IMR-90 (cell line): Measurements from ENCODE around the gene SRGAP3. TPM values are rescaled to one million over a fixed set of nuclear protein-coding genes. Genes with fewer than 3 reads are reported as not detected.

Experiments used
- ATAC-seq: fragments of 200-7000 bp; cut with Tn5 transposase; 2 replicates; pipeline ENCODE4 v1.9.1; 2020; ENCODE audit warnings: low read depth, mild to moderate bottlenecking, moderate library complexity
- BruUV-seq: library from RNA; stranded (reverse); fragments of 400-500 nt; replicated peaks from 2 replicates; lab custom pipeline; 2021; lab: Mats Ljungman, UMichigan
- CTCF ChIA-PET: fragments of 300-600 bp; formaldehyde crosslinking; extraction: SDS; loops from one replicate; lab custom pipeline; 2021; ENCODE audit warnings: antibody characterized with exemption; lab: Yijun Ruan, JAX
- POLR2A ChIA-PET: fragments of 300-600 bp; sonication (Branson Sonifier 250); formaldehyde crosslinking; loops from one replicate; lab custom pipeline; 2022; ENCODE audit warnings: antibody characterized with exemption; ENCODE audit not compliant: unreplicated experiment; lab: Charles Lee
- DNase-seq: peaks from one replicate; pipeline ENCODE4 v3.0.0; 2013
- H2AFZ ChIP-seq: replicated peaks from 2 replicates; pipeline ENCODE3; 2013; ENCODE audit warnings: low read length, mild to moderate bottlenecking; ENCODE audit not compliant: poor library complexity
- H2AK5ac ChIP-seq: 2 replicates; pipeline ENCODE4 v1.6.1; 2013; ENCODE audit warnings: low read depth, low read length, inconsistent platforms
- H2AK9ac ChIP-seq: replicated peaks from 2 replicates; pipeline ENCODE3; 2013; ENCODE audit warnings: mild to moderate bottlenecking, low read depth, low read length, moderate library complexity; ENCODE audit not compliant: poor library complexity
- H2BK120ac ChIP-seq: 2 replicates; pipeline ENCODE4 v1.6.1; 2013; ENCODE audit warnings: low read depth, low read length, inconsistent platforms
- H2BK15ac ChIP-seq: 3 replicates; pipeline ENCODE4 v1.6.1; 2013; ENCODE audit warnings: low read depth, low read length, inconsistent platforms
- H2BK20ac ChIP-seq: 2 replicates; pipeline ENCODE4 v1.6.1; 2013; ENCODE audit warnings: low read depth, mild to moderate bottlenecking, inconsistent platforms, low read length, moderate library complexity
- H2BK5ac ChIP-seq: 2 replicates; pipeline ENCODE4 v1.6.1; 2013; ENCODE audit warnings: mild to moderate bottlenecking, low read depth, low read length, inconsistent platforms; ENCODE audit not compliant: poor library complexity, severe bottlenecking
- H3K14ac ChIP-seq: replicated peaks from 2 replicates; pipeline ENCODE4 v1.6.1; 2013; ENCODE audit warnings: low read depth, low read length, inconsistent platforms
- H3K18ac ChIP-seq: 2 replicates; pipeline ENCODE4 v1.6.1; 2013; ENCODE audit warnings: low read depth, low read length, control low read depth
- H3K23ac ChIP-seq: 2 replicates; pipeline ENCODE4 v1.6.1; 2013; ENCODE audit warnings: low read depth, low read length, inconsistent platforms
- H3K27ac ChIP-seq: 2 replicates; pipeline ENCODE4 v1.5.1; 2013; ENCODE audit warnings: mild to moderate bottlenecking, control low read depth, low read length; ENCODE audit not compliant: insufficient read depth
- H3K27me3 ChIP-seq: 2 replicates; pipeline ENCODE4 v1.6.1; 2013; ENCODE audit warnings: low read length; ENCODE audit not compliant: control insufficient read depth, insufficient read depth
- H3K36me3 ChIP-seq: 2 replicates; pipeline ENCODE4 v1.6.1; 2013; ENCODE audit warnings: low read length, mixed read lengths; ENCODE audit not compliant: control insufficient read depth, insufficient read depth
- H3K4ac ChIP-seq: 2 replicates; pipeline ENCODE4 v1.6.1; 2013; ENCODE audit warnings: low read depth, low read length, inconsistent platforms
- H3K4me1 ChIP-seq: 2 replicates; pipeline ENCODE4 v1.6.1; 2013; ENCODE audit warnings: low read length, mixed read lengths; ENCODE audit not compliant: control insufficient read depth, insufficient read depth
- H3K4me2 ChIP-seq: 2 replicates; pipeline ENCODE4 v1.6.1; 2013; ENCODE audit warnings: low read depth, mild to moderate bottlenecking, control low read depth, low read length, moderate library complexity
- H3K4me3 ChIP-seq: 2 replicates; pipeline ENCODE4 v1.5.1; 2013; ENCODE audit warnings: low read depth, mild to moderate bottlenecking, control low read depth, low read length, moderate library complexity; ENCODE audit not compliant: insufficient read depth
- H3K56ac ChIP-seq: 2 replicates; pipeline ENCODE4 v1.6.1; 2013; ENCODE audit warnings: low read length, inconsistent platforms; ENCODE audit not compliant: insufficient read depth; ENCODE audit errors: extremely low read depth
- H3K79me1 ChIP-seq, 2 experiments: 2 replicates each; pipeline ENCODE4 v1.6.1; 2013; ENCODE audit warnings: low read length in 2 of 2, inconsistent platforms in 1 of 2, low read depth in 1 of 2
- H3K9ac ChIP-seq: 2 replicates; pipeline ENCODE4 v1.6.1; 2013; ENCODE audit warnings: low read depth, low read length, control low read depth
- H3K9me1 ChIP-seq: 2 replicates; pipeline ENCODE4 v1.6.1; 2013; ENCODE audit warnings: low read length, inconsistent platforms; ENCODE audit not compliant: insufficient read depth
- H3K9me3 ChIP-seq: 2 replicates; pipeline ENCODE4 v1.6.1; 2013; ENCODE audit warnings: low read length; ENCODE audit not compliant: control insufficient read depth, insufficient read depth
- H4K20me1 ChIP-seq: 2 replicates; pipeline ENCODE4 v1.6.1; 2013; ENCODE audit warnings: low read length, inconsistent platforms; ENCODE audit not compliant: insufficient read depth
- H4K5ac ChIP-seq: 2 replicates; pipeline ENCODE4 v1.6.1; 2013; ENCODE audit warnings: mild to moderate bottlenecking, low read depth, low read length, control low read depth
- H4K8ac ChIP-seq, 2 experiments: 2 replicates each; pipeline ENCODE4 v1.6.1; 2013; ENCODE audit warnings: low read depth in 2 of 2, low read length in 2 of 2, control low read depth in 1 of 2, inconsistent platforms in 1 of 2
- H4K91ac ChIP-seq: 2 replicates; pipeline ENCODE4 v1.6.1; 2013; ENCODE audit warnings: low read depth, low read length, inconsistent platforms; ENCODE audit not compliant: insufficient read depth
- MAZ ChIP-seq: IDR thresholded peaks from 2 replicates; pipeline ENCODE4 v1.6.1; 2012; ENCODE audit warnings: low read depth, mild to moderate bottlenecking, low read length, improper control_type of control experiment, moderate library complexity, borderline replicate concordance
- RAD21 ChIP-seq: IDR thresholded peaks from 2 replicates; pipeline ENCODE4 v1.6.1; 2012; ENCODE audit warnings: low read length, improper control_type of control experiment
- WGBS, 2 experiments: methylation state at CpG; one replicate each; pipeline versions ENCODE4 v1.1.5 to v1.1.7; 2013; ENCODE audit warnings: missing lambda C conversion rate in 2 of 2; ENCODE audit not compliant: insufficient read length in 1 of 2; ENCODE audit errors: extremely low coverage in 2 of 2; 5-methylcytosine and 5-hydroxymethylcytosine counted together
- dilution Hi-C: fragments of 300-500 bp; cut with HindIII; formaldehyde crosslinking; loops from one replicate; pipeline ENCODE4 v1.14.3; 2018; ENCODE audit warnings: low sequenced_read_pairs; ENCODE audit not compliant: unreplicated experiment
- in situ Hi-C: fragments of 300-500 bp; cut with MboI; formaldehyde crosslinking; loops from 3 replicates; pipeline ENCODE4 v1.14.3; 2019; ENCODE audit warnings: low sequenced_read_pairs, inconsistent platforms, mixed read lengths
- intact Hi-C: fragments of 100-400 bp; cut with micrococcal nuclease; formaldehyde crosslinking; loops from 2 replicates; pipeline ENCODE4 v1.10.0; 2022
- polyA plus RNA-seq, 3 experiments: library from polyadenylated mRNA; depleted of rRNA; stranded (reverse); fragments of >200 nt; gene quantifications; 2 replicates each; pipeline ENCODE4 v1.2.3, GENCODE V29; 2012; ENCODE audit warnings: low replicate concordance in 1 of 3
- total RNA-seq: library from RNA; depleted of rRNA; stranded (reverse); fragments of >200 nt; gene quantifications from 2 replicates; pipeline ENCODE4 v1.2.3, GENCODE V29; 2012

SRGAP3 gene
- total and polyA plus RNA-seq, 2 of the 4 experiments (the other 2 are of a cell fraction) = 0.68 to 1.4 TPM

- Histone ChIP-seq H3K27ac (no peak overlapping the region), H4K5ac (no peak overlapping the region), H2AK9ac (no peak overlapping the region), H2AFZ (no peak overlapping the region), H2AK5ac (no peak overlapping the region), H4K20me1 (no peaks in the 10 kb centered on the region), H3K4ac (no peak overlapping the region), H2BK20ac (no peak overlapping the region), H3K18ac (no peak overlapping the region), H2BK15ac (no peak overlapping the region), H3K4me2 (no peak overlapping the region), H3K56ac (no peak overlapping the region), H3K9me1 (0 out of 2 replicates have a peak, but pooled peaks cover 2% of the 10 kb centered on the region), H3K4me1 (no peaks in the 10 kb centered on the region), H3K9me3 (no peaks in the 10 kb centered on the region), H3K9ac (no peak overlapping the region), H4K91ac (no peak overlapping the region), H3K27me3 (peaks cover 9% of the 10 kb centered on the region), H3K79me1 (no peaks in the 10 kb centered on the region), H3K4me3 (no peak overlapping the region), H4K8ac (no peak overlapping the region), H3K36me3 (no peaks in the 10 kb centered on the region), H2BK120ac (no peak overlapping the region), H2BK5ac (no peak overlapping the region), H3K14ac (no peak overlapping the region), H3K23ac (no peak overlapping the region)
- 63% methylated on average over 1 of the region's 11 CpGs; no CpG with 5 or more reads in 1 of the 2 experiments for WGBS, 2 experiments
- POLR2A ChIA-PET = no interaction called here
- intact Hi-C loops = no loop called here
- dilution Hi-C loops = no loop called here
- DNase-seq (no peak), ATAC-seq (no peak)
- CTCF ChIA-PET = no interaction called here
- no peak for TF ChIP-seq RAD21
- TF ChIP-seq MAZ = no peak
- in situ Hi-C loops = no loop called here
- BruUV-seq = no TSS peak
These were observed 256.6 kb downstream of the SRGAP3 start for GRCh38 chr3:8992854-8993253.
